NCI-H2081 treated with DMSO at 0.1 percent for 48 hours (cell line): ENCODE results near the gene PROZ.

Experiments
- DNase-seq: peaks from one replicate; lab custom pipeline; 2025; lab: John Stamatoyannopoulos, UW

Gene PROZ

DNA sequence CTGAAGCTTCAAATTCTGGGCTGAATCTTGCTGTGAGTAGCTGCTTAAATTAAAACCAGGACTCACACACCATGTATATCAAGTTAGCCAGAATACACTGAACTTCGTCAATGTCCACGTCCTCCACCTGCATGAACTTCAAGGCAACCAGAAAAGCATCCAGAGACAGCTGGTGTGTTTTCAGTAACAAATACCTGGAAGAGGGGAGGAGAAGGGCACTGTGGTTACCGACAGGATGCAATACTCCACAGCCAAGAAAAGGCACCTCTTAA is 20.4 kb downstream of the PROZ start:
- no peak for DNase-seq

DNA sequence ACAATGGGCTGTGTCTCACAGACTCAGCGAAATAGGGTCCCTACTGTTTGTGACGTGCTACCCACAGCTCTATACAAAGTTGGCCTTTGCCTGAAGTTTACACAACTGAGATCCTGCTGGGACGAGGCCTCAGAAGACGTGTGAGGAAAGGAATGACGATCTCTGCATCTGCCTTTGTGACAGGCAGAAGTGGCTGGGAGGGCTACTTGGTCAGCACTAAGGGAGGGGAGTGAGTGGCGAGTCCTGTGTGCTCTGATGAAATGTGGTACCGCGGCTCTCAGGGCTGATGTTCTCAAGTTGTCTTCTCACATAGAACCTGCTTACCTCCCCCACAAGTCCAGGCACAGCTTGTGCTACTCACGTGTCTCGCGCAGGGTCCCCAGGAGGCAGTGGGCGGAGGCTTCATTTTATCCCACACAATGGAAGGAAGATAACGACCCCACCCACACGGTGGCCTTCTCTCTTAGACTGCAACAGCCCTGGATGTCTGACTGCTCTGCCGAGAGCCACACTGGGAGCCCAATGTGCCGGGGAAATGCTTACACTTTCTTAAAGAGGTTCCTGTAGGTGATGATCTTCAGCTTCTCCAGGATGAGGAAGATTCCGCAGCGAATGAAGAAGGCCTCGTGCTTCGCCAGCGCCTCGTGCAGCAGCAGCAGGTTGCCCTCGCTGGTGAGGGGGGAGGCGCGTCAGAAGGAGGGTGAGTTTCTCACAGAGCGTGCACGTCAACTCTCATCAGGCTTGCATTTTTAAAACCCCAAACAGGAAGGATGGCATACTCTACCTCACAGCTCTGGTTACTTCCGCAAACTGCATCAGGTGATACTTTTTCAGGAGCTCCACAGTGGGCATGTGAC is 21.2 kb downstream of the PROZ start:
- DNase-seq = no peak

DNA sequence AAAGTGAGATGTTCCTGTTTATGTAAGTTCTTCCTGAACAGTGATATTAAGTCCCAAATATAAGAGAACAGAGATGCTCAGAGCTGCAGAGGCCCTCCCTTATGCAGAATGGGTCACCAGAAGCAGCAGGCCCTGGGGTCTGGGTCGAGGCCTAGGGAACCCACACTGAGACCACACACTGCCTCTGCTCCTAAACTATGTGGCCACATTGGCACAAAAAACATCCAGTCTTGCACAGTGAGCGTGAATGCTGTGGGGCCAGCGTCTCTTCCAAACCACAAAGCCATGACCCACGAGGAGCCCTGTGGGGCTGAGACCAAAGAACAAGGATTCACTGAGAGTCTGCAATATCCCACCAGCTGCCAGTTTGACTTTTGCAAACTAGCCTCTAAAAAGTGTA is 23.6 kb downstream of the PROZ start:
- no peak for DNase-seq

DNA sequence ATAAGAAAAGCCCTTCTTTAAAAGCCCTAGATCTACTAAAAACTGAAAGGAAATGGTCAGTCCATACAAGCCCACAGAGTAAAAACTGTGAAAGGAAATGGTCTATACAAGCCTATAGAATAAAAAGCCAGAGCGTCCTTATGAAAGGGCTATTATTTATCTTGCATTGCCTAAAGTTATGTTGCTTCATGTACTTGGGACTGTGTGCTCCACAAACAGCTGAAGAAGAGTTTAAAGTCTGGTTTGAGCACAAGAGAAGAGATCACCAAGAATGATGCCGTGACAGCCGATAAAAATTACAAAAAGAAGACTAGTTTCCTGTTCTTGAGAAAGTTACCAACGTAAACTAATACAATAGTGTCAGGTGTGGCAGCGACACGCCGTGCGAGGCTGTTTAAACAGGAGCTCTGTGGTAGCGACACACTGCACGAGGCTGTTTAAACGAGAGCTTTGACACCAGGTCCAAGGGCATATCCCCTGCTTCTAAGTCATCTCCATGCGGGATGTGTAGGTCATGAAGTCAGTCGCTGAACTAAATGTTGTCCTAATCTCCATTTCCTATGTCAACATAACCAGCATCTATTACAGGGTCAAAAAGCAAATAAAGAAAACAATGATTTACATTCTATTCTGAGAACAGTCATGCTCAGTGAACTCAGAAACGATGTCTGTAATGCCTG is 25.1 kb downstream of the PROZ start:
- no peak for DNase-seq

DNA sequence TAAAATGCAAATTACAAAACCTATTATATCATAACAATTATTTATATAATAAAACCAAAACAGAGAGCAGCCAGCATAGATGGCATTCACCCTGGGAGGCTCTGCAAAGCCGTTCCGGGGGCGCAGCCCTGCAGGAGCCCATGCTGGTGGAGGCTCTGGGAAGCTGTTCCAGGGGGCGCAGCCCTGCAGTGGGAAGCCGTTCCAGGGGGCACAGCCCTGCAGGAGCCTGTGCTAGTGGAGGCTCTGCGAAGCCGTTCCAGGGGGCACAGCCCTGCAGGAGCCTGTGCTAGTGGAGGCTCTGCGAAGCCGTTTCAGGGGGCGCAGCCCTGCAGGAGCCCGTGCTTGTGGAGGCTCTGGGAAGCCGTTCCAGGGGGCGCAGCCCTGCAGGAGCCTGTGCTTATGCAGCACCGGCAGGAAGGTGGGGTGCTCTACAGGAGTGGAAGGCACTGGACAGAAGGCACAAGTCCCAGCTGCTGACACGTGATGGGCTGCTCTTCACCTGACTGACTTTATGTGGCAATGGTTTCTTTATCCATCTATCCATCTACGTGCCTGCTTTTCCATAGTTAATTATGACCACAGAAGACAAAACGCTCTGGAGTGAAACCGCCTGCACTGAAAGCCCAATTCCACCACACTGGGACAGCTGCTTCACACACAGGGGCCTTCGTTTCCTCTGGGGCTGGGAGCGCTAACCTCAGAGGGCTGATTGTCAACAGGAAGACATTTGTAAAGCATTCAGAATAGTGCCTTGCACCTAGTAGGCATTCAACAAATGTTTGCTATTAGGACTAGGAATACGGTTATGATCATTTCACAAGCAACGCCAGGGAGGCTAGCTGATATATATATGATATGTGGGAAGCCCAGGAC is 26.4 kb downstream of the PROZ start:
- no peak for DNase-seq

DNA sequence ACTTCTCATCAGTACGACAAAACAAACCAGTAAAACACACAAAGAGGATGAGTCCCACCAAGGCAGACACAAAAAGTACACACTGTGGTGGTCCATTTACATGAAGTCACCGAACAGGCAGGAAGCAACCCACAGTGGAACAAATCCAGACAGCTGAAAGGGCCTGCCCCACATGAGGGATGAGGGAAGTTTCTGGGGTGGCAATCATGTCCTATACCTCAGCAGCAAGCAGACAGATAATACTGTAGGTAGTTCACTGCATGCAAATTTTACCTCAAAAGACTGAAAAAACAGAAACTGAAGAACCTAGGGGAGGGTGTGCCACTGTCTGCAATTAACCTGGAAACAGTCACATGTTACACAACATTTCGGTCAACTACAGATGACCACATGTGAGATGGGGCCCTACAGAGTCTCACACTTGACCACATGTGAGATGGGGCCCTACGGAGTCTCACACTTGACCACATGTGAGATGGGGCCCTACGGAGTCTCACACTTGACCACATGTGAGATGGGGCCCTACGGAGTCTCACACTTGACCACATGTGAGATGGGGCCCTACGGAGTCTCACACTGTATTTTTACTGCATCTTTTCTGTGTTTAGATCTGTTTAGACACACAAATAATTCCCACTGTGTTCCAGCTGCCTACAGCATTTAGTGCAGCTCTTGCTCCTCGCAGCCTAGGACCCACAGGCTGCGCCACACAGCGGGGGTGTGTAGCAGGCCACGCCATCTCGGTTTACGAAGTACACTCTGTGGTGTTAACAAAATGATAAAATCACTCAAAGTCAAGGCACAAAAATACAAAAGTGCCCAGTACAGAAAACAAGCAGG is 27.8 kb downstream of the PROZ start:
- no peak for DNase-seq

DNA sequence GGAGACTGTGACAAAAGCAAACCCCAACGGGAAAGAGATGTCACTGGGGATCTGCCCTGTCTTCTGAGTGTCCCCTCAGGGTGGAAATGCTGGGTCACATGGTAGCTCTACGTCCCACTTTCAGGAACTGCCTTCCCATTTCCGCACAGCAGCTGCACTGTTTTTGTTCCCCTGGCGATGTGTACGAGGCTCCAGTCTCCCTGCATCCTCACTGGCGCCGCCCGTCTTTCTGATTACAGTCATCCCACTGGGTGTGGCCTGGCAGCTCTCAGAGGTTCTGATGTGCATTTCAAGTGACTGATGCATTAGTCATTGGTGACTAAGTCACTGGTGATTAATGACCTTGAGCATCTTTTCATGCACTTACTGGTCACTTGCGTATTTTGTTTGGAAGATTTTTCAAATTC is 28.8 kb downstream of the PROZ start:
- DNase-seq = no peak

DNA sequence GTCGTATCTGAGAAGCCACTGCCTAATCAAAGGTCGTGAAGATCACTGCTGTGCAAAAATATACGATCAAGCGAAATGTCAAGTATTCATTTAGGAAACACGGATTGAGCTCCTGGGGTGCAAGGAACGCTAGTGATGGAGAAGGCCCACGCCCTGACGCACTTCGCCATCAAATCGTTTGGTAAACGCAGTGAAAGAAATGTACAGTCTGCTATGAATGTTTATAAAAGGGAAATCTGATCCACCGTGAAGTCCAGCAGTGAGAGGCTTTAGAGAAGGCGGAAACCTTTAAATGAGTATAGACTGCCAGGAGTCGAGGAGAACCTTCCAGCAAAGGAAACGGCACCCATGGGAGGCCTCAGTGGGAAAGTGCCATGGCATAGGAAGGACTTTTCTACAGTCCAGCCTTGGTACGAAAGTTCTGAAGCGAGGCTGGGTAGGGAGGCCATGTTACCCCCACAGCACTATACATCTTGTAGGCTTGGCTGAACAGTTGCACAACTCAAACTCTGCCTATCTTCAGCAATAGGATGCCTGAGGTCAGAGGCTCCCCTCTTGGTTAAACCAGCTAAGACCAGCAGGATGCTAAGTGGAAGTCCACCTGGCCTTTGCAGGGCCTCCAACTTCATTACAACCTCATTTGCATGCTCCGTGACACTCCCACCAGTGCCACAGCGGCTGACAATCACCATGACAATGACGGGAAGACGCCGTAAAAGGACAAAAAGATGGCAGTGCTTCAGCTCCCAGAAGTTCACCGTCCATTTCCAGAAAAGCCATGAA is 29.6 kb downstream of the PROZ start:
- no peak for DNase-seq

DNA sequence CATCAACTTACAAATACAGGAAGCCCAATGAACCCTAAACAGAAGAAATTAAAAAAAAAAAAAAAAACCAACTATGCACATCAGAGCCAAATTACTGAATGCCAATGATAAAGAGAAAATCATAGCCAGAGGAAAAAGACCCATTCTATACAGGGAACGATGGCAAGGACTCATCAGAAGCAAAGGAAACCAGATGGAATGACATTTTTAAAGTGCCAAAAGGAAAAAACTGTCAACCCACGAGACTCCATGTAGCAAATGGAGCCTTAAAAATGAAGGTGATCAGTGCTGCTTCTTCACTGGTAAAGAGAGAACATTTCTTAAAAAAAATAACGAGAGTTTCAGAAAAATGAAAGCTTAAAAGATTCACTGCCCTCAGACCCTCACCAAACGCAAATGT is 31.7 kb downstream of the PROZ start:
- DNase-seq = no peak

DNA sequence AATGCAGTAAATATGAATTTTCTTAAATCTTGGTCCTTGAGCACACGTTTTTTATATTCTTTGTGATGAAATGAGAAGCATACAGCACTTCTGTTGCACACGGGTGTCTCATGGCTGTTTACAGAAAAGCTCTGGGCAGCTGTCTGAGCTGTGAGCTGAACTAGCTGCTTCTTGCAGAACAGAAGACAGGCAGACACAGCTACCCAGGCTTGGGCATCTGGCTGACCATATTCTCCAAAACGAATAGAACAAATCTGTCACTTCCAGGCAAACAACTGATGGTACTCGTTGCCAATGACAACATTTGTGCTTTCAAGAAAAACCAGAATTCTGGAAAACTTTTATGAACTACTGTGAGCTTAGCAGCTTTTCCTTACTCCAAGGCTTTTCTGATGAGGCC is 33.8 kb downstream of the PROZ start:
- DNase-seq = no peak

DNA sequence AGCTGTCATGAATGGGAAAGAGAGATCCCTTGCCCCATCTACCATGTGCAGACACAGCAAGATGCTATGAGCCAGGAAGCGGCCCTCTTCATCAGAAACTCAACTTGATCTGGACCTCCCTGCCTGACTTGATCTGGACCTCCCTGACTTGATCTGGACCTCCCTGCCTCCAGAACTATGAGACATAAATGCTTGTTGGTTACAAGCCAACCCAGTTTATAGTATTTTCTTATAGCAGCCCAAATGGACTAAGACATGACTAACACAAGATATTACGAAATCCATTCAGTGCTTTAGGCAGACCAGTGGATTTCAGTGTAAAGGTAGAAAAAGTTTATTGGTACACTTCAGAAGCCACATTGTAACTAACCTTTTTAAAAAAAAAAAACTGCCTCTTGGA is 34.5 kb downstream of the PROZ start:
- no peak for DNase-seq

DNA sequence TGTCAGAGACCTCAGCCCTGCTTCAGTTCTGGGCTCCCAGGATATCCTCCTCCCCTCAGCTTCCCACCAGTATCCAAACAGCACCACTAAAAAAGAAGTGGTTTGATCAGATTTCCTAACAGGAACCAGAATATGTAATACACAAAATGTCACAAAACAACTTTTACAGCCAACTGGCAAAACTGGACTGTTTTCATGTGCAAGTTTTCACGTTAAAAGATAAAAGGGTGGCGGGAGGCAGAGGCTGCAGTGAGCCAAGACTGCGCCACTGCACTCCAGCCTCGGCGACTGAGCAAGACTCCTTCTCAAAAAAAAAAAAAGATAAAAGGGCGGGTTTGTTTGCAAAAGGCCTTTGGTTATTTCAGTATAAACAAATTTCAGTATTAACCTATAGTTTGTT is 36.9 kb downstream of the PROZ start:
- DNase-seq = no peak

DNA sequence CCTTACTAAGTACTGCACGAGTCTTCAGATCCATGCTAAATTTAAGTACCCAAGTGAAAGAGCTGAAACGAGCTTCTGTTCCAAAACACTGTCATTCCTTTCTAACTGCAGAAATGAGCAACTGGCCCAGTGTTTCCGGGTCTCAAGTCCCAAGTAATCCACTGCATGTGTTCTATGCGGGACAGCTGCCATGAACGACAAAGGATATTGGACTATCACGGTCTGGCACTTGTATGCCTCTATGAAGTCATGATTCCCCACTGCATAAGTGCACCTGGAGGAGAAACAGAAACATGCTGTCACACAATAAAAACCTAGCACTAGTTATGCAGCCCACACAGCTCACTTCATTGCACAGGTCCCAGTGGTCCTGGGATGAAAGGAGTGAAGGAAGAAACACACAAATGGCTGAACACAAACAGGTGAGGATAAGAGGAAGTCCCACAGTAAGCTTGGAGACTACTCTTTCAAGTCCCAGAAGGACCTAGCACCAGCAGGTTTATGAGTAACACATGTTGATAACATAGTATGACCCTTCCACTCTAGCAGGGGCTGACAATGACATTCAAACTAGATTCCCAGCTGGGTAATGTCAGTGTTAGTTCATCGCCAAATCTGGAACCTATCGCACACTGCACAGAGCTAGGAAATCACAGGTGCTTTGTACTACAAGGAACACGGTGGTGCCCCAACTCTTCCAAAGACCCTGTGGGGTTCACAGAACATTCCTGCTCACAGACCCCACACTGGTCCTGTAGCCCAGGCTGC is 38.7 kb downstream of the PROZ start:
- DNase-seq = no peak

DNA sequence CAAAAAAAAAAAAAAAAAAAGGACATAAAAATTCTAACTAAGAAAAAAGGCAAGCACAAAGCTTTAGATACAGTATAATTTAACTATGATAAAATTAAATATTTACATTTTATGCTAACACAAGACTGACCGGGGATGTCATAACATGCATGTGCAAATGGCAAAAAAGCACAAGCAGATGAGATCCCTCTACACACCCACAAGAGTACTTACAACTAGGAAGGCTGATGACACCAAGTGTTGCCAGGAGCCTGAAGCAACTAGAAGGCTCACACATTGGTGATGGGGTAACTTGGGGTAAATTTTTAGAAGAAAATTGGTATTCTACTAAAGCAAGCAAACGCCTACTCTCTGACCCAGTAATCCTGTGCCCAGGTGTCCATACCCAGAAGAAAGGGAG is 43.4 kb downstream of the PROZ start:
- no peak for DNase-seq

DNA sequence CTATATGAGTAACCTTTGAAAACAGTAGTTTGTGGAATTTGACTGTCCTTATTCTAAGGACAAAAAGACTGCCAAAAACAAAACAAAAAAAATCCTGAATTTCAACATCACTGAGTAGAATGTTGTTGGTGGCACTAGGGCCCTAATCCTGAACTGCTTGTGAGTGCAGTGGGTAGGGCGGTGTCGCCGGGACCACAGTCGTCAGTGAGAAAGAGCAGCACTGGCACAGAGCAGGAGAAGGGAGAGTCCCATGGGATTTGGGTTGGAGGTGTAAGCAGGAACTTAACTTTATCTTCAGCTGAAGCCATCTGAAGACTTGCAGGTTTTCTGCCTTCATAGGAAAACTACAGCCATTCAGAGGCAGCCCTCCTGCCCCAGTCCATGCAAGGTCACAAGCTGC is 44.5 kb downstream of the PROZ start:
- DNase-seq = no peak

DNA sequence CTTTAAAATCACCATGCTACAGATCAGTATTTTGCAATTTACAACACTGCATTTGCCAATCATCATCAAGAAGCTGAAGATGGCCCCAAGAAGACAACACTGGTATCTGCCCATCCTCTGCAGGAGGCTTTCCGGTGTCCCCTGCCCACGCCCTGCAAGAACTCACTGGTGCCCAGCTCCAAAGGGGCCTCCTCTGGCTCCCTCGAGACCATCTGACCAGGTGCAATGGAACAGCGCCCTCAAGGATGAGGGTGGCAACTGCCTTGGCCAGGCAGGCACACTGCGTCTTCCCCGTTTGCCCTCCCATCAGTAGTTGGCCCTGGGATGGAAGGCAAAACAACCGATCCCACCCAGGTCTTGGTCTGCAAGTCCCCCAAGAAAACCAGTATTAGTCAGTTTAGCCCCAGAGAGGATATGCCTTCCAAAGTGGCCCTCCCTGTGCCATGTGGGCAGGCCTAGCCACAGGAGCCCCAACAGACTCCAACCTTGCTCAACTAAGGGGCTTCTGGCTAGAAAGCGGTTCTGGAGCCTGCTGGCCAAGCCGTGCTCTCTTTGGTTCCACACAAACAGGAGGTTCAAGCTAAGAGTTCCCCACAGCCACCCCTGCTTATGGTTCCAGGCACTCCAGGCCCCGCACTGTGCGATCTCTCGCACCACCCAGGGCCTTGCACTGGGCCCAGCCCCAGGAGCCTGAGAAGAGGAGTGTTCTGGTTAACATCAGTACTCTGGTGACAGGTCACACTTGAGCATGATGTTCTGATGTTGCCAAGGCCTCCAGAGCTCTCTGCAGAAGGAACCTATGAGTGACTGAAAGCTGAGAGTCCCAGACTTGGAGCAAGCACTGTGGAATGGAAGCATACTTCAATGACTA is 45.3 kb downstream of the PROZ start:
- no peak for DNase-seq

DNA sequence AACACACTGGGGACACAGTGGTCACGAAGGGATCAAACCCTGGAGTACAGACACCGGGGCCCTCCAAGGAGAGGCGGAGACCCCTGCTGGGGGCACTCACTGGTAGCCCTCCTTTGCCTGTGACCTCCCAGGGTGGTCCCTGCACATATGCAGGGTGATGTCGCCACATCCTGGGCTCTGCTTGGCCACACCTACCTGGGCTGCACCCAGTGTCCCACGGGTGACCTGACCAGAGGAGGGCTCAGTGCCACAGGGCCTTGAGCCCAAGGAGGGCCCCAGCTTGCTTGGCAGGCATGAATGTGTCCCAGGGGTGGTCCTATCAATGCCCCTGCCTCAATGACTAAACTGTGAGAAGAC is 45.9 kb downstream of the PROZ start:
- no peak for DNase-seq

DNA sequence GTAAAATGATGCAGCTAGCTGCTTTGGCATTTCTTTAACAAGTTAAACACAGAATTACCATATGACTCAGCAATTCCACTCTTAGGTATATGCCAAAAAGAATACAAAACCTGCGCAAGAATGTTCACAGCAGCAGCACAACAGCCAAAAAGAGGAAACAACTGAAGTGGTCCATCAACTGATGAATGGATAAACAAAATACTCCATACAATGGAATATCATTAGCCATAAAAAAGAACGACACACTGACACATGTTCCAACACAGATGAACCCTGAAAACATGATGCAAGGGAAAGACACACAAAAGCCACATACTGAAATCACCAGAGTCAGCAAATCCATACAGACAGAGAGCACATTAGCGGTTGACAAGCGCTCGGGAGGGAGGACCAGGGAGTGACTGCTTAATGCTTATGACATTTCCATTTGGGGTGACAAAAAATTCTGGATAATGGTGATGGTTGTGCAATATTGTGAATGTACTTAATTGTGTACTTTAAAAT is 47.0 kb downstream of the PROZ start:
- DNase-seq = no peak

DNA sequence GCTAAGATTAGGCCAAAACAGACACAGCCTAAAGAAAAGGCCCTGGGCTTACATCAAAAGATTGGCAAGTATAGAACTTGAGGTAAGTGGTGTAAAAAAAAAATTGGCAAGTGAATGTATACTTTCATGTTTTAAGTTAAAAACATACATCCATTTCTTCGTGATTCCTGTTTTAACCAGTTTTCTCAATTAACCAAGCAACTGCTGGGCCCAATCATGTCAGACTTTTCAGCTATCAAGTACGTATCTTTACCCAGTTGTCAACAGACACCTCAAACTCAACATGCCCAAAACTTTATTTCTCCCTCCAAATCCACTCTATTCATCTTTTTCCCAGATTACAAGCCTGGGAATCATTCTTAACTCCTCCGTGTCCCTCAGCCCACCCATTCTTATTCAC is 49.0 kb downstream of the PROZ start:
- no peak for DNase-seq
